Heart right ventricle (tissue), 16 donors: Measurements from ENCODE around the gene KCNMA1. TPM values are rescaled to one million over a fixed set of nuclear protein-coding genes. Genes with fewer than 3 reads are reported as not detected.

ENCODE experiments used
- ATAC-seq, 8 donors: fragments of 200-7000 bp; cut with Tn5 transposase; one replicate each; pipeline ENCODE4 v1.9.1; 2020; ENCODE audit warnings: mild to moderate bottlenecking in 8 of 8, moderate library complexity in 8 of 8, moderate number of reproducible peaks in 1 of 8
- DNase-seq, 2 donors: peaks; one replicate each; pipeline ENCODE4 v3.0.0-alpha.2; 2020
- H3K27ac ChIP-seq, 10 donors: fragments of 200-600 bp; sonication (generic) in 2 of 10; one replicate each; pipeline versions ENCODE4 v1.5.0 to v1.8.0; 2020 to 2022; ENCODE audit warnings: mild to moderate bottlenecking in 3 of 10
- H3K27me3 ChIP-seq, 7 donors: fragments of 200-600 bp; one replicate each; pipeline ENCODE4 v1.8.0; 2021 to 2022; ENCODE audit warnings: mild to moderate bottlenecking in 2 of 7
- H3K36me3 ChIP-seq, 9 donors: fragments of 200-600 bp; sonication (generic) in 1 of 9; one replicate each; pipeline versions ENCODE4 v1.5.0 to v1.8.0; 2020 to 2022; ENCODE audit warnings: mild to moderate bottlenecking in 2 of 9
- H3K4me1 ChIP-seq, 9 donors: fragments of 200-600 bp; sonication (generic) in 1 of 9; one replicate each; pipeline versions ENCODE4 v1.5.0 to v1.8.0; 2020 to 2022; ENCODE audit warnings: mild to moderate bottlenecking in 4 of 9
- H3K4me3 ChIP-seq, 10 donors: fragments of 200-600 bp; sonication (generic) in 2 of 10; one replicate each; pipeline versions ENCODE4 v1.5.0 to v1.8.0; 2020 to 2022; ENCODE audit warnings: mild to moderate bottlenecking in 7 of 10, moderate library complexity in 2 of 10
- H3K9me3 ChIP-seq, 11 donors: fragments of 200-600 bp in 10 of 11; sonication (generic) in 2 of 11; one replicate each; pipeline versions ENCODE4 v1.5.0 to v1.8.0; 2013 to 2022; ENCODE audit warnings: mild to moderate bottlenecking in 2 of 11, control low read depth in 1 of 11, moderate library complexity in 1 of 11
- WGBS, 2 donors: extraction: QIAGEN DNeasy Blood & Tissue Kit; methylation state at CpG; one replicate each; pipeline ENCODE4 v1.1.7; 2013; ENCODE audit warnings: inconsistent platforms in 1 of 2; 5-methylcytosine and 5-hydroxymethylcytosine counted together
- intact Hi-C, 10 donors: fragments of 100-400 bp; cut with DNase I; formaldehyde crosslinking; loops; one replicate each; pipeline versions ENCODE4 v1.11.1 to v1.14.2; 2022
- polyA plus RNA-seq, 2 donors: library from polyadenylated mRNA; stranded (reverse); fragments of 200-250 nt; gene quantifications; one replicate each; pipeline ENCODE4 v1.2.3, GENCODE V29; 2013
- total RNA-seq, 10 donors: library from RNA; stranded (reverse); fragmentation: NEBNext Ultra II Directional in 3 of 10; extraction: Animal tissue kit (Norgen Biotek cat#: 25700) in 3 of 10; gene quantifications; one replicate each; pipeline versions ENCODE4 v1.2.1 to v1.2.4, GENCODE V29; 2021 to 2023
- TF ChIP-seq, protein P1 (sequence below), 9 donors: fragments of 200-600 bp; sonication (generic) in 2 of 9; IDR thresholded peaks; one replicate each; pipeline versions ENCODE4 v1.5.0 to v1.8.0; 2021 to 2022; ENCODE audit warnings: antibody characterized with exemption in 9 of 9, mild to moderate bottlenecking in 5 of 9, moderate library complexity in 1 of 9
- donor health status: Arrhythmogenic right ventricular cardiomyopathy.
- donor health status: ischemic (EF 13 %, LVEDD 7.1; RV severe dilation, severe dysfunction).
- donor health status: healthy with polysubstance abuse.
- donor health status: DM: no; HTN: yes; CAD: no.
- donor health status: DM: no; HTN: no; CAD: no.
- donor health status: ischemic (EF 25% LVEDD 6.9; RV normal size, moderate dysfunction).
- donor health status: ischemic (EF 25% LVEDD 5.7; RV mildly dilated, moderate dysfunction).
- donor health status: healthy.
- donor health status: DM: yes; HTN: yes; CAD: no.
- donor health status: Ischemic cardiomyopathy.
- donor health status: ischemic (EF 35%, LVEDD 5.7; RV mildly dilated, moderate dysfunction).
- donor health status: nonischemic (EF 11% LVEDD 7.7; RV severe dilation, severe dysfunction).
- donor health status: DM: yes; HTN: yes; CAD: no.
- donor health status: PGD.
- donor health status: ischemic (EF 29% LVEDD 5.4; RV normal size, mild dysfunction).
- donor health status: nonischemic (EF 23%, LVEDD 6.1; RV moderate dilation, normal function).

KCNMA1 gene
- total and polyA plus RNA-seq, 12 donors: 0.59 to 5.3 (median 1.6) TPM

- Histone ChIP-seq H3K9me3 (no peaks in the 10 kb centered on the region), H3K36me3 (no peaks in the 10 kb centered on the region), H3K4me3 (no peak overlapping the region), H3K27ac (no peak overlapping the region), H3K27me3 (peaks cover 0 to 3% (median 0%) of the 10 kb centered on the region in 7 donors), H3K4me1 (no peaks in the 10 kb centered on the region)
- TF ChIP-seq, protein P1, sequence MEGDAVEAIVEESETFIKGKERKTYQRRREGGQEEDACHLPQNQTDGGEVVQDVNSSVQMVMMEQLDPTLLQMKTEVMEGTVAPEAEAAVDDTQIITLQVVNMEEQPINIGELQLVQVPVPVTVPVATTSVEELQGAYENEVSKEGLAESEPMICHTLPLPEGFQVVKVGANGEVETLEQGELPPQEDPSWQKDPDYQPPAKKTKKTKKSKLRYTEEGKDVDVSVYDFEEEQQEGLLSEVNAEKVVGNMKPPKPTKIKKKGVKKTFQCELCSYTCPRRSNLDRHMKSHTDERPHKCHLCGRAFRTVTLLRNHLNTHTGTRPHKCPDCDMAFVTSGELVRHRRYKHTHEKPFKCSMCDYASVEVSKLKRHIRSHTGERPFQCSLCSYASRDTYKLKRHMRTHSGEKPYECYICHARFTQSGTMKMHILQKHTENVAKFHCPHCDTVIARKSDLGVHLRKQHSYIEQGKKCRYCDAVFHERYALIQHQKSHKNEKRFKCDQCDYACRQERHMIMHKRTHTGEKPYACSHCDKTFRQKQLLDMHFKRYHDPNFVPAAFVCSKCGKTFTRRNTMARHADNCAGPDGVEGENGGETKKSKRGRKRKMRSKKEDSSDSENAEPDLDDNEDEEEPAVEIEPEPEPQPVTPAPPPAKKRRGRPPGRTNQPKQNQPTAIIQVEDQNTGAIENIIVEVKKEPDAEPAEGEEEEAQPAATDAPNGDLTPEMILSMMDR (IDR thresholded peaks at IDR 0.05): no peak
- 85 to 92% methylated on average over 6 of the region's 6 CpGs for WGBS, 2 donors
- no peak for ATAC-seq
- no peak for DNase-seq
- intact Hi-C loops: no loop called here
Measured at GRCh38 chr10:77091597-77092165, 545.9 kb downstream of the KCNMA1 start.

GRCh38 chr10:77090381-77091356 lies 546.9 kb downstream of the KCNMA1 start:
- 79% methylated on average over 17 of the region's 17 CpGs for WGBS, 2 donors
- DNase-seq (no peak), ATAC-seq (no peak)
- no peaks in the 10 kb centered on the region for H3K9me3 ChIP-seq
- H3K4me3 ChIP-seq: no peak overlapping the region
- no peaks in the 10 kb centered on the region for H3K4me1 ChIP-seq
- no peak overlapping the region for H3K27ac ChIP-seq
- H3K27me3 ChIP-seq: peaks cover 0 to 3% (median 0%) of the 10 kb centered on the region in 7 donors
- intact Hi-C loops: no loop called here
- no peaks in the 10 kb centered on the region for H3K36me3 ChIP-seq
- TF ChIP-seq, protein P1 (IDR thresholded peaks at IDR 0.05): no peak

DNA sequence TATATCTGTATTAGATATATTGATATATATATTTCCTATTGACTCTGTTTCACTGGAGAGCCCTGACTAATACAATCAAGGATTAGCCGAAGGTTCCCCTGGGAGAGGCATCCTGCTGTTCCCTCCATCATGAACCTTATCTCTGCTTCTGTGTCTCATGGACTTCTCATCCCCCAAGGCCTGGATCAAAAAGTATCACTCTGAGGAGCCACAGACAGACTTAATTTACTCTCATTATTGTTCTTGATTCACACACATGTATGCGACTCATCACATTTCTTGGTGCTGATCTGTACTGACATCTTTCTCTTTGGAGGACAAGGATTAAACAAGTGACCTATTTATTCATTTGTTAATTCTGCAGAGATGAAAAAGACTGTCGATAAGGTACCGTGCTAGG lies 550.2 kb downstream of the KCNMA1 start:
- H3K9me3 ChIP-seq: no peaks in the 10 kb centered on the region
- peaks cover 0 to 12% (median 5%) of the 10 kb centered on the region in 9 donors for H3K4me1 ChIP-seq
- no peak overlapping the region for H3K27ac ChIP-seq
- peaks cover 0 to 3% (median 0%) of the 10 kb centered on the region in 7 donors for H3K27me3 ChIP-seq
- H3K36me3 ChIP-seq: no peaks in the 10 kb centered on the region
- DNase-seq (no peak), ATAC-seq (no peak)
- WGBS, 2 donors: 94 to 96% methylated on average over 4 of the region's 4 CpGs
- intact Hi-C loops: no loop called here
- H3K4me3 ChIP-seq: no peak overlapping the region
- TF ChIP-seq, protein P1 (IDR thresholded peaks at IDR 0.05): no peak

DNA sequence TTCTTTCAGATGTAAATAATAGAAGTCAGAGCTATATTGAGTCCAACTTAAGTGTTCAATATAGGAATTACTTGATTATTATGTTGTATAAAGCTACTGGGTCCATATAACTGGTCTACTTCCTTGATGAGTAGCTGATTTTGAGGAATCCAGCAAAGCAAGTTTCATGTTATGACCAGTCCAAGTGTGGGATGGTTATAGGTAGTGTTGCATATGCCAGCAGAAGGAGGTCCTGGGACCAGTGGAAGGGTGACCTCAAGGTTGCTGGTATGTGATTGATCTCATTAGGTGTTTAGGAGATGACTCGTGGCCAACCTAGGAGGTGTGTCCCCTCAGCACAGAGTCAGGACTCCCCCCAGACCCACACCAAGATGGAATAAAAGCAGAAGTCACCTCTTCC lies 551.5 kb downstream of the KCNMA1 start:
- H3K27ac ChIP-seq: no peak overlapping the region
- peaks cover 0 to 3% (median 0%) of the 10 kb centered on the region in 7 donors for H3K27me3 ChIP-seq
- intact Hi-C loops: no loop called here
- no peak overlapping the region for H3K4me3 ChIP-seq
- H3K36me3 ChIP-seq: no peaks in the 10 kb centered on the region
- no peaks in the 10 kb centered on the region for H3K9me3 ChIP-seq
- WGBS, 2 donors: 84 to 86% methylated on average over 1 of the region's 1 CpG
- no peak for ATAC-seq
- DNase-seq: no peak
- peaks cover 0 to 16% (median 5%) of the 10 kb centered on the region in 9 donors for H3K4me1 ChIP-seq
- TF ChIP-seq, protein P1 (IDR thresholded peaks at IDR 0.05): no peak
